Ramos (cell line): ENCODE results near the gene USP49.

Experiments used
- in situ Hi-C: fragments of 300-500 bp; cut with MboI; formaldehyde crosslinking; loops from one replicate; pipeline ENCODE4 v1.14.3; 2022; ENCODE audit warnings: low sequenced_read_pairs; ENCODE audit not compliant: unreplicated experiment

The USP49 gene

DNA sequence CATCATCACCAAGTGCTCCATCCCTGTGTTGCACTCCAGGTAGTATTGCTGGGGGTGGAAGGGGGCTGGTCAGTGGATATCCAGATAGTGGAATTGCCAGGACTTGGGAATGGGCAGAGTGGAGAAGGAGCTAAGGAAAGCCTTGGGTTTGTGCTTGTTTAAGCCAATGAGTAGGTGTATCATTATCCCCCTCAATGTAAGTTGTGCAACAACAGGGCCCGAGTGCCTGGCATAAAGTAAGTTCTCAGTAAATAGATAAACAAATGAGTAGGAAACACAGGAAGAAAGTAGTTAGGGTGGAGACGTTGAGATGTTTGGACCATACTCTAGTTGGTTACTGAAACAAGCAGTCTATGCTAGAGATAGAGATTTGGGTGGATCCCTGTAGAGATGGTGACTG lies 36.6 kb upstream of the USP49 start:
- in situ Hi-C loops: loop anchor here (5.0 kb wide), 1 partner anchor 111 kb away; no protein-coding TSS in a partner anchor

- in situ Hi-C loops: loop anchor here (5.0 to 10.0 kb wide), 2 partner anchors 112 to 145 kb away; partner anchors contain the start of genes PRICKLE4 and TOMM6
Observed at GRCh38 chr6:41929924-41930323, 34.7 kb upstream of the USP49 start.

- in situ Hi-C loops: loop anchor here (10.0 kb wide), 1 partner anchor 142 kb away; the partner anchor contains the start of genes PRICKLE4 and TOMM6
Observed at GRCh38 chr6:41927253-41927652, 32.1 kb upstream of the USP49 start.

DNA sequence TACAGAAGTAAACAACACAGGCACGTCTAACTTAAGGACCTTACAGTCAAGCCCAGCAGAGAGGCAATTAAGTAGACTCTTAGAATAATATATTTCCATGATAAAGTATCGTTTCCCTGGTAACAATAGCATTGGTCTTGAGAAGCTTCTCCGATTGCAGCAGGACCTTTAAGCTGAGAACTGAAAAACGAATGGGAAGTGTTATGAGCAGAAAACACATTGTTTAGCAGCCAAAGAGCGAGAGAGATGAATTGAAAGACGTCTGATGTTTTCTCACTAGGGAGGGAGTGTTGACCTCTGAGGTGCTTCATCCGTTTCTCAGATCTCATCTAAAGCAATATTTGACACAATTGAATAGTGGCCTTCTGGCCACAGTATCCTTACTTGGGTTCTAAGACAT lies 27.0 kb upstream of the USP49 start:
- in situ Hi-C loops: loop anchor here (10.0 kb wide), 1 partner anchor 137 kb away; the partner anchor contains the start of genes PRICKLE4 and TOMM6

DNA sequence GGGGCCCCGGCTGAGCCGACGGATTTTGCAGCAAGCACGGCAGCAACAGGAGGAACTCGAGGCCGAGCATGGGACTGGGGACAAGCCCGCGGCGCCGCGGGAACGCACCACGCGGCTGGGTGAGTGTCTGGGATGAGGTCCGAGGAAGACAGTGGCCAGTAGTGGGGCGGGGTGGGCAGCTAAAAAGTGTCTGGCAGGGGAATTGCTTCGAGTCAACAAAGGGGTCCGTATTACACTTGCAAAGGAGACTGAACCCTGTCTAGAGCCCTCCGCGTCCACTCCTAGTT lies 26.5 kb upstream of the USP49 start:
- in situ Hi-C loops: loop anchor here (10.0 kb wide), 1 partner anchor 137 kb away; the partner anchor contains the start of genes PRICKLE4 and TOMM6

GRCh38 chr6:41920921-41921711 lies 25.9 kb upstream of the USP49 start, which contains the start of the genes BYSL and MED20:
TSS of gene BYSL (plus strand) at chr6:41921499. CDS start at chr6:41921563, 64 bp downstream.
TSS of gene MED20 (minus strand) at chr6:41921139. CDS start at chr6:41921018, 121 bp downstream.
- in situ Hi-C loops: loop anchor here (10.0 kb wide), 1 partner anchor 136 kb away; the partner anchor contains the start of genes PRICKLE4 and TOMM6

GRCh38 chr6:41917528-41917927 lies 22.4 kb upstream of the USP49 start:
- in situ Hi-C loops: no loop called here

DNA sequence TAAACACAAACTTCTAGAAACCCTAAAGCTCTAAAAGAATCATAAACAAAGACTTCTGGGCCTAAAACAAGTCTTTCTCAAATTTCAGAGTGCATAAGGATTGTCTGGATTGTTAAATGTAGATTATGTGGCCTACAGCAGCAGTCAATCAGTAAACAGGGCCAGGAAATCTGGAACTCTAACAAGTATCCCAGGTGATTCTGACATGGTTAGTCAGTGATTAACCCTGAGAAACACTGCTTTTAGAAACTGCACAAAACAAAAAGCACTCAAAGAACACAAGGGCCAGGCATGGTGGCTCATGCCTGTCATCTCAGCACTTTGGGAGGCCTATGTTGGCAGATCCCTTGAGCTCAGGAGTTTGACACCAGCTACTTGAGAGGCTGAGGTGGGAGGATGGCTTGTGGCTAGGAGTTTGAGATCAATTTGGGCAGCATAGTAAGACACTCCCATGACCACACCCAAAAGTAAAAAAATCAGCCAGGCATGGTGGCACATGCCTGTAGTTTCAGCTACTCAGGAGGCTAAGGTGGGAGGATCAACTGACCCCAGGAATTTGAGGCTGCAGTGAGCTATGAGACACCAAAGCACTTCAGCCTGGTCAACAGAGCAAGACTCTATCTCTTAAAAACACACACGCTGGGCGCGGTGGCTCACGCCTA lies 19.8 kb upstream of the USP49 start:
- in situ Hi-C loops: no loop called here

- in situ Hi-C loops: no loop called here
Observed at GRCh38 chr6:41914343-41914742, 19.2 kb upstream of the USP49 start.

DNA sequence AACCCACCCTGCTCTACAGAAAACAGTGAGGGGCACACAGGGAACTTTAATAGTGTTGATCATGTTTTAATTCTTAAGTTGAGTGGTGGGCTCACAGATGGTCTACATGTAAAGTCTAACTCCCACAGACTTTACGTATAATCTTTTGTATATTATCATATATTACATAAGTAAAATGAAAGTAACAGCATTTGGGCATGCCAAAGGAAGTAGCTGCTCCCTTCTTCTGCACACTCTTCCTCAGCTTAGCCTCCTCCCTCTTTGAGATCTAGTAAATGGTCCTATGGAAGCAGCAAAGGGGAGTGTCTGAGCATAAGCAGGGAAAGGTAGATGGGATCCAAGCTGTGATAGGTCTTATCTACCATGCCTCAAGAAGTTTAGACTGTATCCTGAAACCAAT lies 14.6 kb upstream of the USP49 start:
- in situ Hi-C loops: no loop called here

GRCh38 chr6:41901882-41902519 lies 6.8 kb upstream of the USP49 start:
- in situ Hi-C loops: no loop called here

DNA sequence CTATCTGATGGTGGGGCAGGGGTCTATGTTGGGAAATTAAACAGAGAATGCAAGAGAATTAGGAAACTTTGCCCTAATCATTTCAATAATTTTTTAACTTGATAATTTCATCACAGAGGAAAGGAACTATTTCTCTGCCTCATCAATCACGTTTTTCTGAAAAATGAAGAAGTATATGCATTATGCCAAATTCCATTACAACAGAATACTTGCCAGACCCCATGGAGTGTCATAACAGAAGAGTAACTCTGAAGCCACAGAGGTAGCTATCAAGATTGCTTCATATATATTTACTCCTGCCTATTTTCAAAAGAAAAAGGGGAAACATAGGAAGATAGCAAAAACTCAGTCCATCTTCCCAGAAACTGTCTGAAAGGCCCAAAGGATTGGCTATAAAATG lies 5.7 kb upstream of the USP49 start:
- in situ Hi-C loops: no loop called here

GRCh38 chr6:41896281-41896680 lies 1.1 kb upstream of the USP49 start:
- in situ Hi-C loops: no loop called here

DNA sequence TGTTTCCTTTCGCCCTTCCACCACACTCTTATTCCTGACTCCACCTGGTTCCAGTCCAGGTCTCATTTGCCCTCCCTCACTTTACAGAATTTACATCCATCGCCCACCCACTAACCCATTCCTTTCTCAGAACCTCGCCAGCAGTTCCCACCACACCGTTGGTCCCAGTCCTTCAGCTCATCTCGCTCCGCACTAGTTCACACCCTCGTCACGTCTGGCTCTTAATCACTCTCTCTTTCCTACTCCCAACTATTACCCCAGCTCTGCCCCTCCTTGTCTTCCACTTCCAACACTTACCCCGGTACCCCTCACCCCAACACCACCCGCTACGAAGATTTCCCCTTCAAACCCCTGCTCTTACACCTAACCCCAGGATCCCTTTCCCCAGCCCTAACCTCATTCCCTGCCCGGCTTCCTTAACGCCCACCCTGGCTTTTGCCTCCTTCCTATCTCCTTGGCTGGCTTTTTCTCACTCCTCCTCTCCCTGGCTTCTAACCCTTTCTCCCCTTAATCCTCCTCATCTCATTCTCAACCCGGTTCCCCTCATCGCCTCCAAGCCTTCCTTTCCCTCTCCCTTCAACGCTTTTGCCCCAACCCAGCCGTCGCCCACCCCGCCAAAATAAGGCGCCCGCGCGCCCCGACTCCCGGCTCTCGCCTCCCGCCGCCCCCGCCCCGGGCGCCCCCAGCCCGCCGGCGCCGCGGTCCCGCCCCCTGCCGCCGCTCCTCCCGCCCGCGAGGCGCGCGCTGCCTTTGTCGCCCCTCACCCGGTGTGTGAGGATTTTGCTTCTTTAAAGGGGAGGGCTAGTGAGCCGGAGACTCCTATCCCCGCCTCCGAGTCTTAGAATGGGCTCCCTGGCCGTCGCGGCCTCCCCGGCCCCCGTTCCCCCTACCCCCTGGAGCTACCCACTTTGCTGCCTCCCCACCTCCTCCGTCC lies 542 bp downstream of the USP49 start:
- in situ Hi-C loops: no loop called here

- in situ Hi-C loops: no loop called here
Observed at GRCh38 chr6:41892921-41893564, 2.1 kb downstream of the USP49 start.

GRCh38 chr6:41887331-41887751 lies 7.8 kb downstream of the USP49 start:
- in situ Hi-C loops: no loop called here

DNA sequence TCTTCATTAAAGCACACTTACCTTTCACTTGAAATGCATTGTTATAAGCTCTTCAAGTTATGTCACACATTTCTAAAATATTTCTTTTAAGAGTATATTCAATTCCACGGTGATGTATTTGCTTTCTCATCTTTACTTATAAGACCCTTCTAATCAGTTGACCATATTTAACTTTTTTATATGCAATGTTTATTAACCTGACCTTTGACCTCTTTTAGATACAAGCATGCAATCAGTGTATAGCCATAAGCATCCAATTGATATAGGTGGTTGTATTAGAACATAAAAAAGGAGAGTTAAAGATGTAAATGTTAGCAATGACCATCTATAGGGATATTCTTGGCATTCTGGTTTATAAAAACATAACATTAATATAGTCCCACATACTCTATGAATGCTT lies 9.2 kb downstream of the USP49 start:
- in situ Hi-C loops: no loop called here

GRCh38 chr6:41884957-41885356 lies 10.2 kb downstream of the USP49 start:
- in situ Hi-C loops: no loop called here

DNA sequence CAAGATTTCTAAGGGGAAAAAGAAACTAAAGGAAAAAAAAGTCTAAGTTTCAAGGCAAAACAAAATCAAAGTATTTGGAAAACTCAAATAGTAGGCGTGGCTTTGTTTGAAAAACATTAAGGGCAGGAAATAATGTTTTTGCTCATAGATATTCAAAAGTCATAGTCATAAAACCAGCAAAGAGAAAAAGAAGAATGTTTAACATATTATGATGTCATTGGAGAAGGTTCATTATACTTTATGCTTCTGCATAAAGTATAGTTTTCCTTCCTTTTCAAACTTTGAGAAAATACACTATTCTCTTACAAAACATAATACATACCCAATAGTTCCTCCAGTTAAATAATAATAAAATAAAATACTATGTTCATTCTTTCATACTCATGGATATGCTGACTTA lies 13.7 kb downstream of the USP49 start:
- in situ Hi-C loops: no loop called here
